ENCODE results near the gene UHRF1.

Gene UHRF1

DNA sequence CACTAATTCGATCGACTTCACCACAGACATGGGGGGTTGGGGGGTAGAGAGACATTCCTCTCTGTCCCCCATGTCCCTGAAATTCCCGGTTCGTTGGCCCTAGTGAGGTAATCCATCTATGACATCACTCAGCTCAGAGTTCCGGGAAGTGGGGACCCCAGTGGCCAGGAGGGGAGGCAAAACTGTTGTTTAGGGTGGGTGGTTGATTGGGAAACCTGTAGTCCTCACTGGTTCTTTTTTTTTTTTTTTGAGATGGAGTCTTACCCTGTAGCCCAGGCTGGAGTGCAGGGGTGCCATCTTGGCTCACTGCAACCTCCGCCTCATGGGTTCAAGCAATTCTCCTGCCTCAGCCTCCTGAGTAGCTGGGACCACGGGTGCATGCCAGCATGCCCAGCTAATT is 6.5 kb upstream of the UHRF1 start, which contains the start of gene ARRDC5:
ARRDC5 (minus strand) TSS at position 101 of the 400 bp plus-strand sequence; CDS start at position 30, 71 bp downstream.
- DNase-seq, result no peak

- no peak for DNase-seq
Measured at GRCh38 chr19:4904481-4904880, 4.8 kb upstream of the UHRF1 start.

- DNase-seq, result no peak
Measured at GRCh38 chr19:4906963-4907362, 2.3 kb upstream of the UHRF1 start.

DNA sequence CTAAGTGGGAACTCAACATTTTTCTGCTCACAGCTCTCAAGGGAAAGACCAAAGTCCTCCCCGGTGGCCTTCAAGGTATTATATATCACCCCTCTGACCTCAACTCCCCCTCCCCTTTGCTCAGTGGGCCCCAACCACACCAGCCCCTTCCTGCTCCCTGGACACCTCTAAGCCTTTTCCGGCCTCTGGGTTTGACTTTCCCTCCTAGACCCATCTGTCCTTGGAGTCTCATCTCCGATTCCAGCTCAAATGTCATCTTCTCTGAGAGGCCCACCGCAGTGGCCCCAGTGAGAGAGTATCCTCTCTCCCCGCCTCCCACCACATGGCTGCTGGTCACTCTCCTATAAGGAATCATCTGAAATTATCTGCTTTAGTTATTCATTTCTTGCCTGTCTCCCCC is 941 bp upstream of the UHRF1 start:
- no peak for DNase-seq

DNA sequence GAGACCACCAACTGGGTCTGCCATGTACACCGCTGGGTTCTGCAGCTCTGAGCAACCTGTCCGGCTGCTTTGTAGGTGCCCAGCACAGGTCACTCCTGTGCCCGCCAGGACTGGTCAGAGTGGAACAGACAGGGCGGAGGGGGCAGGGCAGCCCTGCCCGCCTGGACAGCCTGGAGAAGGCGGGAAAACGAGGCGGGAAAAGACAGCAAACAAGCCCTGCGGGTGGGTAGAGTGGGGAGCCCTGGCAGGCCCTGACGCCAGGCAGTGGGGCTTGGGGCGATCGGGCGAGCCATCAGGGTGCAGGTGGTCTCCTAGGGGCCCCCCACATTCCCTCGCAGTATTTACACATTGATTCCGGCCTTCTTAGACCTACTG is 533 bp upstream of the UHRF1 start:
- DNase-seq, result no peak

- peak; percentile 93 for DNase-seq
Measured at GRCh38 chr19:4909897-4910593, 744 bp downstream of the UHRF1 start.

GRCh38 chr19:4910594-4911281 is 1.4 kb downstream of the UHRF1 start:
- DNase-seq, result no peak

GRCh38 chr19:4911314-4911713 is 2.0 kb downstream of the UHRF1 start:
- no peak for DNase-seq

- no peak for DNase-seq
Measured at GRCh38 chr19:4911786-4912672, 2.7 kb downstream of the UHRF1 start.

DNA sequence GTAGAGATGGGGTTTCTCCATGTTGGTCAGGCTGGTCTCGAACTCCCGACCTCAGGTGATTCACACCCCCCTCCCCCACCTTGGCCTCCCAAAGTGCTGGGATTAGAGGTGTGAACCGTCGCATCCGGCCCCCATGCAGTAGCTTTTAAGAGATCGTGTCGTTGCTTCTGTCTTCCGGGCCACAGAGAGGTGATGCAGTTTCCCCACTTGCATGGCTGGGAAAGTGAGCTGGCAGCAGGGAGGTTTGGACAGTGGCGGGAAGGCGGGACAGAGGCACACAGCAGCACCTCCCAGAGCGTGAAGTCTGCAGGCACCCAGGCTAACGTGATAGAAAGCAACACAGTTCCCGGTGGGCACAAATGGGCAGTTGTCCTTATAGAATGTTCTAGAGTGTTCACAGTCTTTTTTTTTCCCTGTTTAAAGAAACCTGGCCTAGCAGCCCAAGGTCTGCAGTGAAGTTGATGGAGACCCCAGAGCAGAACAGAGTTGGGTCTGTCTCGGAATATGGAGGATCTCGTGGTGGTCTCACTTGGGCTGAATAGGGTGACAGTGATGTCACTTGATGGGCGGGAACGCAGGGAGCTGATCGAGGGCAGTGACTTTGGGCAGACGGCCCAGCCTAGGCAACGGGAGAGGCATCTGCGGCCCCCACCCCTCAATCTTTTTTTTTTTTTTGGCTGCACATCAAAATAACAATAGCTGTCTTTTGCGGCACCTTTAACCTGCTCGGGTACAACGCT is 4.9 kb downstream of the UHRF1 start:
- no peak for DNase-seq

- no peak for DNase-seq
Measured at GRCh38 chr19:4914736-4915501, 5.6 kb downstream of the UHRF1 start.

DNA sequence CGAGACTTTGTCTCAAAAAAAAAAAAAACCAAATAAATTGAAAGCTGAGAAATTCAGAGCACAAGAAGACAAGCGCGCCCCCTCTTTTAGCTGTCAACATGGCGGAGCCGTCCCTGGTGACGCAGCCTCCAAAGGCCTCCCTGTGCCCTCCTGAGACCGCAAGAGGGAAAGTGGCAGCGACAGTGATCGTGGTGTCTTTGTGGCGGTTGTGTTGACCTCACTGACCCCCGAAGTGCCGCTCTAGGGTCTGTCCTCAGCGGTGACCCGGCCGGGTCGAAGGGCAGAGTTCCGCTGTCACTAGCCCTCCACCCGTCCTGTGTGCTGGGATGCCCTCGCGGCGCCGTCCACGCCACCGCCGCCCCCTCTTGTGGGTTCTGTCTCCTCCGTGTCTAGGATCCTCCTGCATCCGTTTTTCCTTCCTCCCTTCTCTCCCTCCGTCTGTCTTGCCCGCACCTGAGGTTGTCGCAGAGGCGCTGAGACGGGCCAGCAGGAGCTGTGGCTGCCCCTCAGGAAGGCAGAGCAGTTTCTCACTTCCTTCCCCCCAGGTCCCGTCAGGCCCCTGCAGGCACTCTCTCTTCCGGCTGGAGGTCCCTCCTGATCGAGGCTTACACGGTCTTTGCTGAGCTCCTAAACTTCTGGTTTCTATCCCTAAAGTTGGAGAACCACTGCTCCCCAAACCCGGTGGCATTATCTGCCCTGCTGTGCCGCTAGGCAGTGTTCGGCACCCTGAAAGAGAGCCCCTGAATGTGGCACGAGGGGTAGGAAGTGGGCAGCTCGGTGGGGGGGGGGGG is 7.2 kb downstream of the UHRF1 start:
- DNase-seq, result no peak

DNA sequence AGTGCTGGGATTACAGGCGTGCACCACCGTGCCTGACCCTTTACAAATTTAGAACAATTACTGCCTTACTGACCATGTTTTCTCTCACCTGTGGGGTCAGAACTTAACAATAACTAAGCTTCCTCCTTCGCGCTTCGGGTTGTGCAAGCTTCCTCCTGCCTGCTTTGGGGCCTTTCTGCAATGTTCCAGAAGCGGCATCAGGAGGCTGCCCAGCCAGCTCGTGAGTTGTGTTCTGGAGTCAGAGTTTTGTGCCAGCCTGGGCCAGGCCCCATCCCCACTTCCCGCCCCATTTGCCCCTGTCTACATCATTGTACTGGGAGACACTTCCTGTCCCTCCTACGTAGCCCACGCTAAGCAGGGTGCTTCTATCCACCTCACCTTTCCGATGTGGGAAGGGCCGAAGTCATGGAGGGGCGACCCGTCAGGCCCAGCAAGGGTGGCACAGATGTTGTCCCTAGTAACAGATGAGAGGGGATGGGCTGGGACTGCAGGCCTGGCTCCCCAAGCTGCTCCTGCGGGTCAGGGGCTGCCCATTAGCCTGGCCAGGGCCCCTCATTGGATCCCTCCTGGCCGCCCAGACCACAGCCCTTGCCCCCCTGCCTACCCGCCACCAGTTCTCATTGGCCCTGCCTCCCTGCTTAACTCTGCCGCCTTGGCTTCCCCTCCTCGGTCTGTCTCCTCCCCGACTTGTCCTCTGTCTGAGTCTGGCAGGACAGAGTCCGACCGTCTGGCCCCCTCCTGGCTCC is 13.4 kb downstream of the UHRF1 start:
- DNase-seq, result no peak

- DNase-seq, result no peak
Measured at GRCh38 chr19:4923276-4923747, 14.0 kb downstream of the UHRF1 start.

DNA sequence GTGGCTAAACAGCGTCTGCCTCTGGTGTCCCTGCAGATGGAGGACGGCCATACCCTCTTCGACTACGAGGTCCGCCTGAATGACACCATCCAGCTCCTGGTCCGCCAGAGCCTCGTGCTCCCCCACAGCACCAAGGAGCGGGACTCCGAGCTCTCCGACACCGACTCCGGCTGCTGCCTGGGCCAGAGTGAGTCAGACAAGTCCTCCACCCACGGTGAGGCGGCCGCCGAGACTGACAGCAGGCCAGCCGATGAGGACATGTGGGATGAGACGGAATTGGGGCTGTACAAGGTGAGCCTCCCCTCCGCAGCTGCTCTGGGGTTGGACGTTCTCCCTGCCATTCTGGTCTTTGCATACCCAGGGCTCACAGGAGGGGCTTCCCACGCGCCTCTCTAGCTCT is 19.9 kb downstream of the UHRF1 start:
- DNase-seq, result no peak

GRCh38 chr19:4930664-4931063 is 21.4 kb downstream of the UHRF1 start:
- DNase-seq, result no peak

DNA sequence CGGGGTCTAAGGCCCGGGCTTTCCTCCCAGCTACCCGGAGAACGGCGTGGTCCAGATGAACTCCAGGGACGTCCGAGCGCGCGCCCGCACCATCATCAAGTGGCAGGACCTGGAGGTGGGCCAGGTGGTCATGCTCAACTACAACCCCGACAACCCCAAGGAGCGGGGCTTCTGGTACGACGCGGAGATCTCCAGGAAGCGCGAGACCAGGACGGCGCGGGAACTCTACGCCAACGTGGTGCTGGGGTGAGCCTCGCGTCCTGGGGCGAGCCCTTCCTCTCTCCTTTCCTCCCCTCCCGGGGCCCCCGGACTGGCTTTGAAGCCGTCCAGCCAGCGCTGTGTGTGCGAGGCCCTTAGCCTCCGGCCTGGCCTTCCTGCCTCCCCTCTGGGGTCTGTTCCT is 23.4 kb downstream of the UHRF1 start:
- DNase-seq, result no peak

- no peak for DNase-seq
Measured at GRCh38 chr19:4933528-4933927, 24.2 kb downstream of the UHRF1 start.

GRCh38 chr19:4935444-4935843 is 26.1 kb downstream of the UHRF1 start:
- DNase-seq, result no peak

DNA sequence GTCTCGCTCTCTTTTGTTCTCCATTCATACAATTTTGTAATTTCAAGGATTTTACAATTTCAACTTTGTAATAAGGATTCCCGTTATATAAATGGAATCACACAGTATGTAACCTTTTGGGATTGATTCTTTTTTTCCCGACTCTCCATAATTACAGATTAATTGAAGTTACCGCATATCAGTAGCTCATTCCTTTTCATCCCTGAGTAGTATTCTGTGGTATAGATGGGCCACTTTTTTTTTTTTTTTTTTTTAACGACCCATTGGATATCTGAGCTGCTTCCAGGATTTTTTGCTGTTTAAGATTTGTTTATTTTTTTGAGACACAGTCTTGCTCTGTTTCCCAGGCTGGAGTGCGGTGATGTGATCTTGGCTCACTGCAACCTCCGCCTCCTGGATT is 27.8 kb downstream of the UHRF1 start:
- no peak for DNase-seq

Data from NK-92 treated with Interleukin-12 subunit alpha and Interleukin-12 subunit beta, amount 100 ng/mL, for 24 hours (cell line).